H1 (cell line): Measurements from ENCODE around the gene NTNG2. TPM values are rescaled to one million over a fixed set of nuclear protein-coding genes. Genes with fewer than 3 reads are reported as not detected.

Experiments used
- CTCF ChIA-PET: fragments of 300-600 bp; sonication (Branson Sonifier 250); formaldehyde crosslinking; loops from one replicate; lab custom pipeline; 2021; ENCODE audit not compliant: partially characterized antibody; lab: Charles Lee
- POLR2A ChIA-PET: fragments of 300-600 bp; sonication (Branson Sonifier 250); formaldehyde crosslinking; loops from one replicate; lab custom pipeline; 2021; ENCODE audit warnings: inconsistent platforms; ENCODE audit not compliant: partially characterized antibody; lab: Charles Lee
- DNase-seq, 2 experiments: peaks; one replicate each; pipeline versions ENCODE4 v3.0.0 to v3.0.0-alpha.2; 2010 to 2022; ENCODE audit warnings: low spot score in 2 of 2, low read depth in 1 of 2, mixed read lengths in 1 of 2
- FAIRE-seq: peaks from 2 replicates; lab custom pipeline; 2011; peaks lifted over from hg19 to GRCh38; lab: Jason Lieb, UNC
- H2AFZ ChIP-seq: 2 replicates; pipeline ENCODE4 v1.8.1; 2012; ENCODE audit warnings: low read length, inconsistent platforms
- H2AK5ac ChIP-seq: 2 replicates; pipeline ENCODE4 v1.6.1; 2013; ENCODE audit warnings: low read depth, low read length
- H2BK120ac ChIP-seq: replicated peaks from 2 replicates; pipeline ENCODE3; 2013; ENCODE audit warnings: low read depth, low read length, inconsistent platforms
- H2BK12ac ChIP-seq: 2 replicates; pipeline ENCODE4 v1.6.1; 2013; ENCODE audit warnings: low read depth, low read length
- H2BK15ac ChIP-seq: 2 replicates; pipeline ENCODE4 v1.6.1; 2013; ENCODE audit warnings: low read length
- H2BK20ac ChIP-seq: 2 replicates; pipeline ENCODE4 v1.6.1; 2013; ENCODE audit warnings: low read length
- H2BK5ac ChIP-seq: 2 replicates; pipeline ENCODE4 v1.6.1; 2013; ENCODE audit warnings: low read depth, low read length
- H3K14ac ChIP-seq: 2 replicates; pipeline ENCODE4 v1.6.1; 2013; ENCODE audit warnings: inconsistent platforms; ENCODE audit not compliant: insufficient read length
- H3K18ac ChIP-seq: 2 replicates; pipeline ENCODE4 v1.6.1; 2013; ENCODE audit warnings: low read length; ENCODE audit errors: extremely low read depth
- H3K23ac ChIP-seq: 2 replicates; pipeline ENCODE4 v1.6.1; 2013; ENCODE audit warnings: inconsistent platforms; ENCODE audit not compliant: insufficient read length
- H3K23me2 ChIP-seq: 2 replicates; pipeline ENCODE4 v1.6.1; 2013; ENCODE audit warnings: low read depth, low read length
- H3K27ac ChIP-seq: 2 replicates; pipeline ENCODE4 v1.6.1; 2011; ENCODE audit warnings: low read depth, low read length, inconsistent platforms
- H3K27me3 ChIP-seq, 4 experiments: replicated peaks in 1 of 4; 1 replicate in 1 of 4; 2 replicates in 3 of 4; pipeline versions ENCODE4 v1.6.1 to v1.8.1; 2011 to 2013; ENCODE audit warnings: low read length in 3 of 4, mild to moderate bottlenecking in 3 of 4, inconsistent platforms in 2 of 4, mixed read lengths in 2 of 4, moderate library complexity in 1 of 4; ENCODE audit not compliant: control insufficient read depth in 3 of 4, insufficient read depth in 3 of 4; ENCODE audit errors: extremely low read depth in 1 of 4
- H3K36me3 ChIP-seq, 4 experiments: 2 replicates each; pipeline versions ENCODE4 v1.6.1 to v1.8.1; 2011 to 2013; ENCODE audit warnings: mild to moderate bottlenecking in 4 of 4, low read length in 3 of 4, moderate library complexity in 2 of 4, control low read depth in 1 of 4, inconsistent platforms in 1 of 4; ENCODE audit not compliant: insufficient read depth in 4 of 4, control insufficient read depth in 2 of 4
- H3K4ac ChIP-seq: replicated peaks from 2 replicates; pipeline ENCODE3; 2013; ENCODE audit warnings: low read length, low read depth, mixed read lengths, inconsistent platforms; ENCODE audit not compliant: insufficient read length
- H3K4me1 ChIP-seq, 4 experiments: replicated peaks in 1 of 4; 1 replicate in 1 of 4; 2 replicates in 3 of 4; pipeline versions ENCODE4 v1.6.1 to v1.8.1; 2011 to 2013; ENCODE audit warnings: low read length in 3 of 4, inconsistent platforms in 2 of 4, mixed read lengths in 1 of 4; ENCODE audit not compliant: insufficient read depth in 4 of 4, control insufficient read depth in 3 of 4
- H3K4me2 ChIP-seq, 2 experiments: 2 replicates each; pipeline versions ENCODE4 v1.6.1 to v1.8.1; 2011 to 2013; ENCODE audit warnings: low read depth in 2 of 2, low read length in 2 of 2, control low read depth in 1 of 2, inconsistent platforms in 1 of 2, mild to moderate bottlenecking in 1 of 2; ENCODE audit not compliant: insufficient read depth in 1 of 2
- H3K4me3 ChIP-seq, 4 experiments: fragments of 200-600, 300-600 bp in 1 of 4; sonication (generic), shearing (Covaris generic), sonication (Bioruptor Twin) in 1 of 4; 2 replicates each; pipeline versions ENCODE4 v1.5.1 to v1.8.1; 2011 to 2016; ENCODE audit warnings: low read length in 4 of 4, low read depth in 3 of 4, control low read depth in 2 of 4, inconsistent platforms in 2 of 4, mild to moderate bottlenecking in 2 of 4, mixed read lengths in 1 of 4, moderate library complexity in 1 of 4; ENCODE audit not compliant: insufficient read depth in 2 of 4; ENCODE audit errors: extremely low read depth in 1 of 4
- H3K56ac ChIP-seq: replicated peaks from 2 replicates; pipeline ENCODE3; 2013; ENCODE audit warnings: low read depth, mild to moderate bottlenecking, mixed read lengths, low read length, inconsistent platforms; ENCODE audit not compliant: insufficient read length
- H3K79me1 ChIP-seq: 2 replicates; pipeline ENCODE4 v1.6.1; 2013; ENCODE audit warnings: low read depth, low read length, control low read depth
- H3K79me2 ChIP-seq, 2 experiments: 2 replicates each; pipeline versions ENCODE4 v1.6.1 to v1.8.1; 2012 to 2013; ENCODE audit warnings: low read length in 2 of 2, mild to moderate bottlenecking in 2 of 2, inconsistent platforms in 1 of 2; ENCODE audit not compliant: insufficient read depth in 2 of 2, control insufficient read depth in 1 of 2
- H3K9ac ChIP-seq, 4 experiments: replicated peaks in 1 of 4; 1 replicate in 1 of 4; 2 replicates in 3 of 4; pipeline versions ENCODE4 v1.6.1 to v1.8.1; 2011 to 2013; ENCODE audit warnings: low read depth in 3 of 4, low read length in 3 of 4, control low read depth in 2 of 4, mild to moderate bottlenecking in 2 of 4, moderate library complexity in 2 of 4, inconsistent platforms in 1 of 4; ENCODE audit errors: extremely low read depth in 1 of 4
- H3K9me3 ChIP-seq, 2 experiments: 2 replicates each; pipeline versions ENCODE4 v1.6.1 to v1.8.1; 2012 to 2013; ENCODE audit warnings: mild to moderate bottlenecking in 2 of 2, moderate library complexity in 2 of 2, control low read depth in 1 of 2, inconsistent platforms in 1 of 2, low read depth in 1 of 2, low read length in 1 of 2, mixed read lengths in 1 of 2; ENCODE audit not compliant: insufficient read depth in 2 of 2
- H4K20me1 ChIP-seq, 2 experiments: replicated peaks in 1 of 2; 2 replicates each; pipeline versions ENCODE3 to v1.8.1; 2011 to 2013; ENCODE audit warnings: inconsistent platforms in 2 of 2, low read length in 2 of 2, mild to moderate bottlenecking in 1 of 2; ENCODE audit not compliant: insufficient read depth in 2 of 2, control insufficient read depth in 1 of 2
- H4K5ac ChIP-seq: 2 replicates; pipeline ENCODE4 v1.6.1; 2013; ENCODE audit warnings: low read length, low read depth, mixed read lengths, inconsistent platforms; ENCODE audit not compliant: insufficient read length
- H4K8ac ChIP-seq: 2 replicates; pipeline ENCODE4 v1.8.0; 2013; ENCODE audit warnings: mild to moderate bottlenecking, moderate library complexity, low read length, inconsistent platforms; ENCODE audit not compliant: insufficient read depth; ENCODE audit errors: extremely low read depth
- H4K91ac ChIP-seq: replicated peaks from 2 replicates; pipeline ENCODE3; 2013; ENCODE audit warnings: low read length, mixed read lengths, inconsistent platforms; ENCODE audit not compliant: insufficient read length
- BACH1 ChIP-seq: IDR thresholded peaks from 2 replicates; pipeline ENCODE4 v1.6.1; 2012; ENCODE audit warnings: low read length, improper control_type of control experiment
- CHD2 ChIP-seq: IDR thresholded peaks from 2 replicates; pipeline ENCODE4 v1.6.1; 2012; ENCODE audit warnings: low read length, improper control_type of control experiment
- HDAC6 ChIP-seq: IDR thresholded peaks from one replicate; pipeline ENCODE4 v1.7.1; 2012; ENCODE audit warnings: low read depth, mild to moderate bottlenecking, inconsistent platforms, low read length, moderate library complexity
- MAFK ChIP-seq: IDR thresholded peaks from 2 replicates; pipeline ENCODE4 v1.6.1; 2012; ENCODE audit warnings: low read depth, mild to moderate bottlenecking, improper control_type of control experiment, low read length
- RBBP5 ChIP-seq: IDR thresholded peaks from 2 replicates; pipeline ENCODE4 v1.7.1; 2012; ENCODE audit warnings: low read depth, mild to moderate bottlenecking, inconsistent platforms, low read length, moderate library complexity, borderline replicate concordance
- SP4 ChIP-seq: IDR thresholded peaks from 2 replicates; pipeline ENCODE4 v1.6.1; 2012; ENCODE audit warnings: low read length, inconsistent platforms
- TAF1 ChIP-seq: IDR thresholded peaks from 2 replicates; pipeline ENCODE4 v1.6.1; 2011; ENCODE audit warnings: mild to moderate bottlenecking, low read depth, low read length
- USF2 ChIP-seq: IDR thresholded peaks from 2 replicates; pipeline ENCODE4 v1.6.1; 2011; ENCODE audit warnings: low read length, improper control_type of control experiment
- WGBS, 2 experiments: shearing (Covaris generic) in 1 of 2; methylation state at CpG; one replicate each; pipeline versions ENCODE4 v1.1.6 to v1.1.7; 2013 to 2015; ENCODE audit warnings: low lambda C conversion rate in 2 of 2, mixed read lengths in 2 of 2, inconsistent platforms in 1 of 2, low coverage in 1 of 2, missing lambda C conversion rate in 1 of 2; ENCODE audit not compliant: insufficient replicate concordance in 2 of 2, insufficient coverage in 1 of 2, insufficient read length in 1 of 2; ENCODE audit errors: extremely low coverage in 1 of 2, missing lambda C conversion rate in 1 of 2; 5-methylcytosine and 5-hydroxymethylcytosine counted together
- polyA plus RNA-seq, 7 experiments: library from polyadenylated mRNA; depleted of rRNA in 3 of 7; stranded (reverse) in 5 of 7; unstranded in 2 of 7; fragments of >200 nt in 5 of 7; fragments of 200-250 nt in 2 of 7; gene quantifications; 1 replicate in 5 of 7; 2 replicates in 1 of 7; 4 replicates in 1 of 7; pipeline versions ENCODE4 v1.2.1 to v1.2.3, GENCODE V29; 2011 to 2013; ENCODE audit warnings: missing spikeins in 2 of 7, mixed read lengths in 2 of 7
- total RNA-seq: library from RNA; stranded (reverse); fragmentation: NEBNext Ultra II Directional; extraction: Animal tissue kit (Norgen Biotek cat#: 25700); gene quantifications from 2 replicates; pipeline ENCODE4 v1.2.1, GENCODE V29; 2021

The NTNG2 gene
- total and polyA plus RNA-seq, 2 of the 8 experiments (the other 6 are each of a cell fraction or from before 2014, with no cell fraction given), result 1.4 to 1.5 TPM

DNA sequence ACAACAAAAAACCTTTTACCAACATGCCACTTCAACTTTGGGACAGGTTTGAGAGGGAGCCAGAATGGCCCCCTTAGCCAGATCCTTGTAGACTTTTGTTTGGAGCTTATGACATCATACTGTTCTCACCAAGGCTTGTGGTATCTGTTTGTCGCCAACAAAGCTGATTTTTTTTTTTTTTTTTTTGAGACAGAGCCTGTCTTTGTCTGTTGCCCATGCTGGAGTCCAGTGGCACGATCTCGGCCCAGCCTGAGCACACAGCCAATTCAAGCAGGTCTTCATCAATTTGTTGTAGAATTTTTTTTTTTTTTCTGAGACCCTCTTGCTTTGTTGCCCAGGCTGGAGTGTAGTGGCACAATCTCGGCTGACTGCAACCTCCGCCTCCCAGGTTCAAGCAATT lies 26.4 kb upstream of the NTNG2 start:
- H4K20me1 ChIP-seq, result no peaks in the 10 kb centered on the region
- H3K9me3 ChIP-seq, result no peaks in the 10 kb centered on the region
- ChIA-PET CTCF (interaction anchor here (0.6 to 2.0 kb wide), 7 partner anchors 10 to 1272 kb away, joined by 3 to 11 read pairs (median 3); no protein-coding TSS in a partner anchor), POLR2A (interaction anchor here (0.6 to 2.7 kb wide), 2 partner anchors 10 to 20 kb away, joined by 3 to 10 read pairs; no protein-coding TSS in a partner anchor)
- H2AFZ ChIP-seq, result no peak overlapping the region
- H3K18ac ChIP-seq, result no peak overlapping the region
- no peaks in the 10 kb centered on the region for H3K36me3 ChIP-seq
- H3K9ac ChIP-seq, result no peak overlapping the region
- H3K4me1 ChIP-seq, result peaks cover 2 to 16% (median 8%) of the 10 kb centered on the region in 4 experiments; a peak in 6 of 7 replicates
- H4K5ac ChIP-seq, result no peak overlapping the region
- H3K79me1 ChIP-seq, result no peaks in the 10 kb centered on the region
- DNase-seq, result no peak
- no peak for FAIRE-seq
- no peaks in the 10 kb centered on the region for H3K79me2 ChIP-seq
- no peak overlapping the region for H3K27ac ChIP-seq
- no peaks in the 10 kb centered on the region for H3K27me3 ChIP-seq
- H3K4me3 ChIP-seq, result no peak overlapping the region
- no peaks in the 10 kb centered on the region; the same call in 1 of the 2 replicates for H3K23me2 ChIP-seq
- H3K23ac ChIP-seq, result no peak overlapping the region
- no peak overlapping the region for H3K4me2 ChIP-seq
- H3K14ac ChIP-seq, result no peak overlapping the region
- no peak overlapping the region for H3K4ac ChIP-seq
- no peak overlapping the region for H4K8ac ChIP-seq
- H2BK120ac ChIP-seq, result no peak overlapping the region
- no peak overlapping the region for H2BK12ac ChIP-seq
- no peak overlapping the region for H2BK20ac ChIP-seq
- no peak for TF ChIP-seq TAF1
- TF ChIP-seq MAFK, result no peak
- no peak for TF ChIP-seq RBBP5
- TF ChIP-seq HDAC6, result no peak
- TF ChIP-seq BACH1, result no peak
- no peak for TF ChIP-seq USF2
- no peak for TF ChIP-seq SP4
- no peak for TF ChIP-seq CHD2
- TF ChIP-seq, all 59 proteins: peak for 0
- Histone ChIP-seq H2AK5ac (no peak overlapping the region), H4K91ac (no peak overlapping the region), H3K56ac (no peak overlapping the region), H2BK15ac (no peak overlapping the region), H2BK5ac (no peak overlapping the region)
- 90% methylated on average over 4 of the region's 5 CpGs; no CpG with 5 or more reads in 1 of the 2 experiments for WGBS, 2 experiments
